ENCODE results near the gene CCNG2. TPM values are rescaled to one million over a fixed set of nuclear protein-coding genes. Genes with fewer than 3 reads are reported as not detected.

CCNG2 gene
- total RNA-seq, 4 donors from 2014 or later = 52.7 to 86.1 (median 69.9) TPM

DNA sequence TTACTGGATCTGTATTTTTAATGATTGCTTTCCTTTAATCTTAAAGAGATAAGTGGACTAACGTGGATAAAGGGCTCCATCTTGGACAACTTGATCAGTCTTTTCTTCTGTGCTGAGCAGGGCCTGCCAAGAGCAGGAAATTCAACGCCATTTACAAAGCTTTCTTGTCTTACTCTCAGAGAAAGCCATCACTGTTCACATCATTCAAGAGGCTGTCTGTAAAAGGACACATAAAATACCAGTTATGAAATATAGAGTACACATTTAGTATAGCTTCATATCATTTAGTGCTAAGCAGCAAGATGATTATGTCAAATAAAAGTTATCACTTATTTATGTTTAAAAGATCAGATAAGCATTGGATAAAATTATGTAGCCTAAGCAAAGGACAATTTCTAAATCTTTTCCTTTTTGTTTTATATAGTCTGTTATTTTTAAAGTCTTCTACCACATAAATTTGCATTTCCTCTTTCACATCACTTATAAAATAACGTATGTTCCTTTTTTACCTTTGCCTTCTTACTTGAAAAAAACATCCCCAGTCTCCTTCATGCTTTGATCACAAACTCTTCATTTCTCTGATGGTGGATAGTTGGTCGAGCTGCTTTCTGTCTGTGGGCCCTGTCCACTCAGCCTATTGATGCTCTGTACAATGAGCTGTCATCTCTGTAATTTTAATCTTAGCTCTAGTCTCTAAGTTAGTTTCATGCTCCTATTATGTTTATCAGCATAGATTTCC lies 2.1 kb upstream of the CCNG2 start:
- TF ChIP-seq, protein P1, sequence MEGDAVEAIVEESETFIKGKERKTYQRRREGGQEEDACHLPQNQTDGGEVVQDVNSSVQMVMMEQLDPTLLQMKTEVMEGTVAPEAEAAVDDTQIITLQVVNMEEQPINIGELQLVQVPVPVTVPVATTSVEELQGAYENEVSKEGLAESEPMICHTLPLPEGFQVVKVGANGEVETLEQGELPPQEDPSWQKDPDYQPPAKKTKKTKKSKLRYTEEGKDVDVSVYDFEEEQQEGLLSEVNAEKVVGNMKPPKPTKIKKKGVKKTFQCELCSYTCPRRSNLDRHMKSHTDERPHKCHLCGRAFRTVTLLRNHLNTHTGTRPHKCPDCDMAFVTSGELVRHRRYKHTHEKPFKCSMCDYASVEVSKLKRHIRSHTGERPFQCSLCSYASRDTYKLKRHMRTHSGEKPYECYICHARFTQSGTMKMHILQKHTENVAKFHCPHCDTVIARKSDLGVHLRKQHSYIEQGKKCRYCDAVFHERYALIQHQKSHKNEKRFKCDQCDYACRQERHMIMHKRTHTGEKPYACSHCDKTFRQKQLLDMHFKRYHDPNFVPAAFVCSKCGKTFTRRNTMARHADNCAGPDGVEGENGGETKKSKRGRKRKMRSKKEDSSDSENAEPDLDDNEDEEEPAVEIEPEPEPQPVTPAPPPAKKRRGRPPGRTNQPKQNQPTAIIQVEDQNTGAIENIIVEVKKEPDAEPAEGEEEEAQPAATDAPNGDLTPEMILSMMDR (IDR thresholded peaks at IDR 0.05; ENCODE audit: low read depth) = no peak

DNA sequence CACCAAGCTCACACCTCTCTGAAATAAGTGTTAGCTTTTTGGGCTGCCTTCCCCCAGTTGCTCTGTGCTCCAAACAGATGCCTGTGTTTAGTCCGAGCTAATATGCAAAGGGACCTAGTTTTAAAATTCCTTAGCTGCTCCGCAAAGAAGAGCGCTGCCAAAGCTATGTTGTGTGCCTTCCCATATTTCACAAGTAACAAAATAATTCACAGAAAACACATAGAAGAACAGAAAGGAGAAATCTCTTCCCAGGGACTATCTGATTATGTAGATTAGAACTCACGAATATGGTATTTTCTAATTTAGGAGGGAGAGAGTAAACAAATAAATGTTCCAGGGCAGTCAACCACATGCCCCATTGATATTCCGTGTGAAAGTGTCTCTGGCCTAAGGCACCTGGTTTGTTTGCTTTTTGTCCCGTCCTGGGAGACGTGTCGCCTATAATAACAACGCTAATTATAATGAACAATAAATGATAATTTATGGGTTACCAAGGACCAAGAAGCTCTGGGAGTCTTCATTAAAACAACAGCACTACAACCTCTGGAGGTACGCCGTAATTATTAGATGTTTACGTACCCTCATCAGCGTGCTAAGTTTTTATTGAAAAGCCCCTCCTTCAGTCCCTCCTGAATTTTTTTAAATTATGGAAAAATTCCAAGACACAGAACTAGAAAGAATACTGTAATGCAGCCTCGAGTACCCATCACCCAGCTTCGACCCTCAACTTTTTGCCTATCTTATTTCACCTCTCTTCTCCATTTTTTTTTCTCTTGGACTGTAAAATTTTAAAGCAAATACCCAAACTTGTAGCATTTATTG lies 1.2 kb upstream of the CCNG2 start:
- TF ChIP-seq, protein P1 (IDR thresholded peaks at IDR 0.05; ENCODE audit: low read depth) = no peak

DNA sequence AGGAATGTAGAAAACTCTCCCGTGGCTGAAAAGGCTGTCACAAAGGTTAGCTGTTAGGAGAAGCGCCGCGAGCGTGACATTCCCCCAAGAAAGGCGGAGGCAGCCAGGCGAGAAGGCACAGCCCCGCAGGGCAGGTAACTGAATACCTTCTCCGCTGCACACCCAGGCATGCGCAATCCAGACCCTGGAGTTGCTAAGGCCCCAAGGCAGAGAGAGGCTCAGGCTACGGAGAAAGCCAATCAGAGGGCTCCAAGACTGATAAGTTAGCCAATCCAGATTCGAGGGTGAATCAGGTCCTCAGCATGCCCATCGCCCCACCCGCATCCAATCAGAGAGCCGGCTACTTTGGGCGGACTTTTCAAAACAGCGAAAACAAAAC lies 485 bp upstream of the CCNG2 start:
- TF ChIP-seq, protein P1 (IDR thresholded peaks at IDR 0.05; ENCODE audit: low read depth) = no peak

DNA sequence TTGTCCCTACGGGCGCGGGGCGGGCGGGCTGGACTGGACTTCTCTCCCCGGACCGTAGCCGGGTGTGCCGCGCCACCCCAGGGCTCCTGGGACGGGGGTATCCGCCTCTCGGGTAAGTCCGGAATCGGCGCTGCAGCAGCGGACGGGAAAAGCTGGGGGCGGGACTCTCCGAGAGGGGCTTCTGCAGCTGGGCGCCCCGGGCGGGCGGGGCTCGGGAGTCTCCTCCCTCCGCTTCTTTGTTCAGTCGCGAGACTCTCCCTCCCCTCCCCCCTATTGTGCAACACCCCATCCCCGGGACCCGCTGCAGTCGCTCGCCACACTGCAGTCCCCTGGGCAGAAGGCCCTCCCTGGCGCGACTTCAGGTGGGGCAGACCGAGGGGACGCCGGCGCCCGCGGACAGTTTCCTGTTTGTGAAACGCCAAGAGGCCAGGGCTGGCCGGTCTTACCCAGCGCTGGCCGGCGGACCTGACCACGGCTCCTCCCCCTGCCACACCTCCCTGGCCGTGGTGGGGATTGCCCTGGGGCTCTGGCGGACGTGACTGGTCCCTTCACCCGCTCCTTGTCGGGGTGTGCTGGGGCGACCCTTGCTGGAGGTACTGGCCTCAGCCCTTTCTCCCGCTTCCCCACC lies 966 bp downstream of the CCNG2 start:
- TF ChIP-seq, protein P1 (IDR thresholded peaks at IDR 0.05; ENCODE audit: low read depth) = no peak

DNA sequence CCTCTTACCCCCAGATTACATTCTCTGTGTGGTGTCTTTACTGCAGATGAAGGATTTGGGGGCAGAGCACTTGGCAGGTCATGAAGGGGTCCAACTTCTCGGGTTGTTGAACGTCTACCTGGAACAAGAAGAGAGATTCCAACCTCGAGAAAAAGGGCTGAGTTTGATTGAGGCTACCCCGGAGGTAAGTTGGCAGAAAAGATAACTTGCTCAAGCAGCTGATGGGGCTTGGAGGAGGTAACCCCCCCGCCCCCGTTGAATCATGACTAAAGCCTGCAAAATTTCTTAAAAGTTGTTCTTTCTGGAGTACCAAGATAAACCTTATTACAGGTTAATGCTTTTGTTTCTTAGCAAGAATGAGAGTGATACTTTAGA lies 1.5 kb downstream of the CCNG2 start:
- TF ChIP-seq, protein P1 (IDR thresholded peaks at IDR 0.05; ENCODE audit: low read depth) = no peak

DNA sequence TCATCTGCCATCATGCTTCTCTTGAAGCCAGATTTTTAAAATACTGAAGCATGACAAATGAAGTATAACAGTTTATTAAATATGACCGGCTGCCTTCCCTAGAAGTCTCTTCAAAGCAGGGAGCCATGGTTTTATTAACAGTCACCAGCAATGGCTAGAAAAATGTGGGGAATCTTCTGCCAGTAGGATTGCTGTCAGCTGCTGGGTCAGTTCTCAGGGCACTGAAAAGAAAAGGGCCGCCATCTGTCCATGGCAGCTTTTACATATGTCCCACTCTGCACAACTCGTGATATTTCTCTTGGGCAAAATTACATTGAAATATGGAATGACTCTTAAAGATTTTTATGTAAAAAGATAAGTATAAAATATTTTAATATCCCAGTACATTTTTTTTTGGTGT lies 2.8 kb downstream of the CCNG2 start:
- TF ChIP-seq, protein P1 (IDR thresholded peaks at IDR 0.05; ENCODE audit: low read depth) = no peak

DNA sequence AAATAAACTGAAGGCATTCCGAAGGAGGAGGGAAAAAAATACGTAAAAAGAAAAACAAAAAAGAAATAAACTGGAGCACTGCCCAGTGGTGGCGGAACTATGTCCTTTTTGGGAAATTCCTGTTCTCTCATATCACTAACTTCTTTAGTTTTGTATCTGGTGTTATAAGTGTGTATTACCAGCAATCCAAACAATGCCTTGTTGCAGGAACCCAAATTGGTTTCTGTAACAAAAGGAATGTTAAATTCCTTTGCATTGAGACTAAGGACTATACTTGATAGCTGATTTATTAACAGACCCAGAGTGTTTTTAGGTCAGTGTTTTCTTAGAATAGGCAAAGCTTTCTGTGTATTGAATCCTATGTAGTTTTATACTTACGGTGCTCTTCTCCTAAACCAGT lies 6.6 kb downstream of the CCNG2 start:
- TF ChIP-seq, protein P1 (IDR thresholded peaks at IDR 0.05; ENCODE audit: low read depth) = no peak
